Prostate gland (tissue), 2 donors: ENCODE results near the gene TDP2. TPM values are rescaled to one million over a fixed set of nuclear protein-coding genes. Genes with fewer than 3 reads are reported as not detected.

Experiments used
- DNase-seq: peaks from one replicate; pipeline ENCODE4 v3.0.0-alpha.2; 2019; ENCODE audit warnings: low spot score
- H3K27ac ChIP-seq, 2 donors: fragments of 200-600 bp; sonication (generic); 2 replicates each; pipeline ENCODE4 v1.5.1; 2017 to 2019
- H3K27me3 ChIP-seq: fragments of 200-600 bp; sonication (generic); replicated peaks from 2 replicates; pipeline ENCODE4 v1.5.1; 2019; ENCODE audit not compliant: insufficient read depth
- H3K36me3 ChIP-seq, 2 donors: fragments of 200-600 bp; sonication (generic); 1 replicate in 1 of 2; 2 replicates in 1 of 2; pipeline versions ENCODE4 v1.5.1 to v1.8.1; 2017 to 2019
- H3K4me1 ChIP-seq: fragments of 200-600 bp; sonication (generic); replicated peaks from 2 replicates; pipeline ENCODE4 v1.5.1; 2019
- H3K4me3 ChIP-seq, 2 donors: fragments of 200-600 bp; sonication (generic); 2 replicates each; pipeline ENCODE4 v1.5.1; 2017 to 2019
- H3K9me3 ChIP-seq: fragments of 200-600 bp; sonication (generic); 2 replicates; pipeline ENCODE4 v1.5.1; 2017
- POLR2A ChIP-seq: fragments of 450-650 bp; IDR thresholded peaks from one replicate; pipeline ENCODE4 v1.6.1; 2016; ENCODE audit warnings: antibody characterized with exemption, mild to moderate bottlenecking
- POLR2AphosphoS5 ChIP-seq: sonication (generic); formaldehyde crosslinking; IDR thresholded peaks from one replicate; pipeline ENCODE4 v1.6.1; 2017; ENCODE audit warnings: antibody characterized with exemption
- whole genome bisulfite sequencing: methylation state at CpG from one replicate; pipeline ENCODE4 v1.1.5; 2018; 5-methylcytosine and 5-hydroxymethylcytosine counted together
- intact Hi-C: fragments of 100-400 bp; cut with DNase I; formaldehyde crosslinking; loops from one replicate; pipeline ENCODE4 v1.14.2; 2022
- total RNA-seq, 2 donors: library from RNA; depleted of rRNA; stranded (reverse); fragments of >200 nt; gene quantifications; one replicate each; pipeline ENCODE4 v1.1.0, GENCODE V29; 2016
- TF ChIP-seq, protein P1 (sequence below), 4 experiments: fragments of 200-600 bp in 2 of 4; fragments of 450-650 bp in 2 of 4; sonication (generic) in 2 of 4; IDR thresholded peaks; 1 replicate in 3 of 4; 2 replicates in 1 of 4; pipeline ENCODE4 v1.5.1; 2016 to 2019; ENCODE audit warnings: antibody characterized with exemption in 4 of 4, mild to moderate bottlenecking in 2 of 4, moderate library complexity in 2 of 4

TDP2 gene
- total RNA-seq, 2 donors from 2014 or later: 46.1 to 126 TPM

DNA sequence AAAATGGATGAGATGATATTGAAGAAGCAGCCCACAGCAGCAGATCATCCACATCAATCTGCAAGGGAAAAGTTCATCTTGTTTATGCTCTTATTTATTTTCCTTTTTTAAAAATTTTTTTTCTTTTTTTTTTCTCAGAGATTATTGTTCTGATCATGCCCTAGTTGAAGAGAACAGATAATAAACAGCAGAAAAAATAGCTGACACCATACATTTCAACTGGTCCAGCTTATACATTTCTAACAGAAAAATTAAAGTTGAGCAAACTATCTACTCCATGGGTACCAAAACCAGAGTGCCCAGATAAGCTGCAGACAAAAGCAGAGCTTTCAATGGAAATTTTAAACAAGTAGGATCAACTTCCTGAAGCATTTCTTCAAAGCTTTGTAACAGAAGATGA lies 30.0 kb downstream of the TDP2 start:
- H3K9me3 ChIP-seq: no peaks in the 10 kb centered on the region
- no peak for TF ChIP-seq POLR2A
- TF ChIP-seq, protein P1, sequence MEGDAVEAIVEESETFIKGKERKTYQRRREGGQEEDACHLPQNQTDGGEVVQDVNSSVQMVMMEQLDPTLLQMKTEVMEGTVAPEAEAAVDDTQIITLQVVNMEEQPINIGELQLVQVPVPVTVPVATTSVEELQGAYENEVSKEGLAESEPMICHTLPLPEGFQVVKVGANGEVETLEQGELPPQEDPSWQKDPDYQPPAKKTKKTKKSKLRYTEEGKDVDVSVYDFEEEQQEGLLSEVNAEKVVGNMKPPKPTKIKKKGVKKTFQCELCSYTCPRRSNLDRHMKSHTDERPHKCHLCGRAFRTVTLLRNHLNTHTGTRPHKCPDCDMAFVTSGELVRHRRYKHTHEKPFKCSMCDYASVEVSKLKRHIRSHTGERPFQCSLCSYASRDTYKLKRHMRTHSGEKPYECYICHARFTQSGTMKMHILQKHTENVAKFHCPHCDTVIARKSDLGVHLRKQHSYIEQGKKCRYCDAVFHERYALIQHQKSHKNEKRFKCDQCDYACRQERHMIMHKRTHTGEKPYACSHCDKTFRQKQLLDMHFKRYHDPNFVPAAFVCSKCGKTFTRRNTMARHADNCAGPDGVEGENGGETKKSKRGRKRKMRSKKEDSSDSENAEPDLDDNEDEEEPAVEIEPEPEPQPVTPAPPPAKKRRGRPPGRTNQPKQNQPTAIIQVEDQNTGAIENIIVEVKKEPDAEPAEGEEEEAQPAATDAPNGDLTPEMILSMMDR (IDR thresholded peaks at IDR 0.05): no peak
- no peak for TF ChIP-seq POLR2AphosphoS5
- no peaks in the 10 kb centered on the region for H3K4me1 ChIP-seq
- no peaks in the 10 kb centered on the region for H3K27me3 ChIP-seq
- no peaks in the 10 kb centered on the region for H3K36me3 ChIP-seq
- no peak overlapping the region for H3K4me3 ChIP-seq
- H3K27ac ChIP-seq: no peak overlapping the region
- DNase-seq: no peak
- intact Hi-C loops: no loop called here

DNA sequence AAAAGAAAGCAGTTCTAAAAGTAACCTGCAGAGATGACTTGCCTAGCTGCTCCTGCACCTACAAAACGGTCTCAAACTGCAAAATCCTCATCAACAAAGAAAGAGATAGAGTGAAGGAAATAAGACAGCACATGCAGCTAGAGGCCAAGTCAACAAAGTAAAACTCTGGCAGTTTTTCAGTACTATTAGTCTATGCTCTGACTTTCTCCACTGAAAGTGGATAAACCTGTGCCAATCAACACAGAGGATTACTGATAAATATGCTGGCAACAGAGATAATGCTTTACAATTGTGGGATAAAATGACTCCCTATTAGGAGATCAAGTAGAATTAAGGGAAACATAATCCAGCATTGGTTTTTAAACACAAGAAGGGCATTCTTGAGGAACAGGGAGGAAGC lies 34.1 kb downstream of the TDP2 start:
- no peak for DNase-seq
- H3K36me3 ChIP-seq: no peaks in the 10 kb centered on the region
- intact Hi-C loops: no loop called here
- no peaks in the 10 kb centered on the region for H3K9me3 ChIP-seq
- H3K27me3 ChIP-seq: no peaks in the 10 kb centered on the region
- WGBS: 37% methylated on average over 1 of the region's 1 CpG
- no peak overlapping the region for H3K4me3 ChIP-seq
- no peak overlapping the region for H3K27ac ChIP-seq
- H3K4me1 ChIP-seq: no peaks in the 10 kb centered on the region
- TF ChIP-seq, protein P1 (IDR thresholded peaks at IDR 0.05): no peak
- TF ChIP-seq POLR2A (no peak), POLR2AphosphoS5 (no peak)

DNA sequence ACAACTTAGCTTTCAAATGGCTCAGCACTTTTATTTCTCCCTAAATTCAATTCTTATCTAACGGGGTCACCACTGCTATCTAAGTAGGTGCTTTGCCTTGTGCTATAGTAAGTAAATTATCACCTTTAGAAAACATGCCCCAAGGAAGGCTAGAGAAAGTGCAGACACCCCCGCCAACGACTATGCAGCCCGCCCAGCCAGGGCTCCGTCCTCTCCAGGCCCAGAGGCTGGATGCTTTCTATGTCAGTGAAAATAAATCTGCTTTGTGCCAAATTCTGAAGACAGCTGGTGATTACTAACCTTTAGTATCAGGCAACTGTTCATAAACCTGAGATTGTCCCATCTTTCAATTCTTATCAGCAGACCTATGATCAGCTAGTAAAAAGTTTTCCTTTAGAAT lies 35.0 kb downstream of the TDP2 start:
- no peak for DNase-seq
- H3K27me3 ChIP-seq: no peaks in the 10 kb centered on the region
- H3K36me3 ChIP-seq: no peaks in the 10 kb centered on the region
- WGBS: 52% methylated on average over 5 of the region's 5 CpGs
- intact Hi-C loops: no loop called here
- H3K27ac ChIP-seq: no peak overlapping the region
- no peaks in the 10 kb centered on the region for H3K4me1 ChIP-seq
- TF ChIP-seq, protein P1 (IDR thresholded peaks at IDR 0.05): no peak
- TF ChIP-seq POLR2AphosphoS5 (no peak), POLR2A (no peak)
- no peak overlapping the region for H3K4me3 ChIP-seq
- H3K9me3 ChIP-seq: no peaks in the 10 kb centered on the region

DNA sequence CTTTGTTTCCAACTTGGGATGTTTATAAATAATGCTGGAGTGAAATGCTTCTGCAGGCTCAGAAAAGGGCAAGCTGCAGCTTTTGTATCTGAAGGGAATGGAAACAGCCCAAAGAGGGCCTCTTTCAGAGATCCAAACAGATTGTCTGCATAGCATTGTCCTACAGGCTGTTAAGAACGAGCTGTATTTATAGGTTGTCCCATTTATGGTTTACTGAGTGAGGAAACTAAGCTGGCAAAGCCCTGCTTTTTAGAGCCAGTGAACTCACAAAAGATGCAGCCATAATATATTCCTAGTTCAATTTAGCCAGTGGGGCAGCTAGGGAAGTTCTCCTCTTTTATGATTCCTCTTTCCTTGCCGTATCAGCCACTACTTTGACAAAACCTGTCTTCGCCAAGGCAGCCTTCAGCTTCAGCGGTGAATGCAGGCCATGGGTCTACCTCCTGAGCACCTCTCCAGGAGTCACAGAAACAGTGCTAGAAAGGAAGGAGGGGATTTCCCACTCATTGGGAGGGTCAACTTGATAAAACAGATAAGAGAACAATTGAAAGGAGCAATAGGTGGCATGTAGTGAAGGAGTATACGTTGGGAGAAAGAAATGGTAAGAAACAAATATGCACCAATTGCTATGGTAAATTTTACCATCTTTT lies 35.7 kb downstream of the TDP2 start:
- 47% methylated on average over 5 of the region's 5 CpGs for WGBS
- no peak for DNase-seq
- no peak for TF ChIP-seq POLR2AphosphoS5
- TF ChIP-seq POLR2A: no peak
- TF ChIP-seq, protein P1 (IDR thresholded peaks at IDR 0.05): no peak
- Histone ChIP-seq H3K4me1 (no peaks in the 10 kb centered on the region), H3K36me3 (no peaks in the 10 kb centered on the region), H3K27me3 (no peaks in the 10 kb centered on the region), H3K9me3 (no peaks in the 10 kb centered on the region), H3K4me3 (no peak overlapping the region), H3K27ac (no peak overlapping the region)
- intact Hi-C loops: no loop called here

DNA sequence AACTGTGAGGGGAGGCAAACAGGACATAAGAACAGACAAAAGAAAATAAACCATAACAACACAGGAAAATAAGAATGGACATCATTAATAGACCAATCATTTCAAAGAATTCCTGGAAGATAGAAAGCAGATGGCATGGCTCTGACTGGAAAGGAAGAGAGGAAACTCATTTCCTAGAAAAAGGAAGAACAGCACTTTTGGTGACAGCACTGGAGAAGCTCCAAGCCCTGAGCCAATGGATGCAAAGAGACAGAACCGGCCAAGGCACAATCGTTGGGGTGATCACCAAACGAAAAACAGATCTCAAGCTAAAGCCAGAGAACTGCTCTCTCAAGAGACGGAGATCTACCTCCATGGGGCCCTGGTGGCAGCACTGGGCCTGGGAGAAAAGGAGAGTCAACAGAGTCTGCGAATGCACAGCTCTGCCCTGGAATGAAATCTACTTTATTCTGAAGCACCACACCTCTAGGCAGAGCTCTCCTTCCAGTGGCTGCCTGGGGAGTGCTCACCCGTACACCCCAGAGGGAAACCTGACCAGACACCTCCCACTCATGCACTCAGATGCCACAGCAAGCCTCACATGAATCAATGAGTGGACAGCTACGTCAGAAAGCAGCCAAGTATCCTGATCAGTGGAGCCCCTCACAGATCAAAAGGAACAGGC lies 44.9 kb downstream of the TDP2 start:
- no peaks in the 10 kb centered on the region for H3K4me1 ChIP-seq
- H3K27ac ChIP-seq: no peak overlapping the region
- 84% methylated on average over 7 of the region's 7 CpGs for WGBS
- TF ChIP-seq POLR2AphosphoS5: no peak
- no peak for TF ChIP-seq POLR2A
- TF ChIP-seq, protein P1 (IDR thresholded peaks at IDR 0.05): no peak
- H3K4me3 ChIP-seq: no peak overlapping the region
- H3K36me3 ChIP-seq: no peaks in the 10 kb centered on the region
- intact Hi-C loops: no loop called here
- no peaks in the 10 kb centered on the region for H3K27me3 ChIP-seq
- DNase-seq: no peak
- H3K9me3 ChIP-seq: no peaks in the 10 kb centered on the region
